Measurements from ENCODE around the gene ENO4.

- TF ChIP-seq CBX5 (IDR thresholded peaks at IDR 0.05; ENCODE audit: low read depth) (no peak), BMI1 (IDR thresholded peaks at IDR 0.05; ENCODE audit: borderline replicate concordance) (no peak), POLR2AphosphoS5 (IDR thresholded peaks at IDR 0.05; ENCODE audit: low read length) (no peak), SMC3 (IDR thresholded peaks at IDR 0.05; ENCODE audit: borderline replicate concordance, low read length) (no peak)
Observed at GRCh38 chr10:116931806-116932205, 82.5 kb downstream of the ENO4 start.
